BLaER1 (cell line): ENCODE data around the gene NAPSA.
"Not testable (repeated sequence)": the region's sequence is repeated elsewhere in the genome, so short reads cannot be mapped to it uniquely, and the experiment has no call there.

Source experiments
- H3K27ac ChIP-seq: shearing (Covaris generic); formaldehyde crosslinking; 2 replicates; pipeline ENCODE4 v1.8.1; 2022
- H3K27me3 ChIP-seq: shearing (Covaris generic); formaldehyde crosslinking; 2 replicates; pipeline ENCODE4 v1.8.1; 2022
- H3K36me3 ChIP-seq: shearing (Covaris generic); formaldehyde crosslinking; 2 replicates; pipeline ENCODE4 v1.8.1; 2022
- H3K4me1 ChIP-seq: shearing (Covaris generic); formaldehyde crosslinking; 2 replicates; pipeline ENCODE4 v1.8.1; 2022
- H3K4me2 ChIP-seq: shearing (Covaris generic); formaldehyde crosslinking; 2 replicates; pipeline ENCODE4 v1.8.1; 2022
- H3K4me3 ChIP-seq: shearing (Covaris generic); formaldehyde crosslinking; 2 replicates; pipeline ENCODE4 v1.8.1; 2022
- H3K9ac ChIP-seq: shearing (Covaris generic); formaldehyde crosslinking; 2 replicates; pipeline ENCODE4 v1.8.1; 2022
- H3K9me3 ChIP-seq: shearing (Covaris generic); formaldehyde crosslinking; 2 replicates; pipeline ENCODE4 v1.8.1; 2022
- H4K20me1 ChIP-seq: shearing (Covaris generic); formaldehyde crosslinking; 2 replicates; pipeline ENCODE4 v1.8.1; 2022
- Cebpa-rat ChIP-seq: shearing (Covaris generic); IDR thresholded peaks from 2 replicates; pipeline ENCODE4 v1.8.1; 2022

The NAPSA gene

GRCh38 chr19:50361290-50362029 is 4.0 kb downstream of the NAPSA start:
- Histone ChIP-seq H3K4me3 (no peak overlapping the region), H3K27me3 (no peaks in the 10 kb centered on the region), H3K36me3 (no peaks in the 10 kb centered on the region), H4K20me1 (no peaks in the 10 kb centered on the region), H3K9ac (no peak overlapping the region), H3K4me2 (no peak overlapping the region), H3K27ac (no peak overlapping the region), H3K4me1 (peaks cover 76% of the 10 kb centered on the region), H3K9me3 (peaks cover 11% of the 10 kb centered on the region; the same call in 1 of the 2 replicates)
- no peak for TF ChIP-seq Cebpa-rat

GRCh38 chr19:50359328-50359818 is 6.1 kb downstream of the NAPSA start:
- Histone ChIP-seq H3K4me3 (no peak overlapping the region), H3K27ac (no peak overlapping the region), H3K9me3 (peaks cover 11% of the 10 kb centered on the region; the same call in 1 of the 2 replicates), H3K4me1 (peaks cover 59% of the 10 kb centered on the region), H3K36me3 (no peaks in the 10 kb centered on the region), H4K20me1 (no peaks in the 10 kb centered on the region), H3K4me2 (peak overlapping the region; percentile 20), H3K9ac (no peak overlapping the region), H3K27me3 (no peaks in the 10 kb centered on the region)
- no peak for TF ChIP-seq Cebpa-rat

GRCh38 chr19:50358483-50359327 is 6.7 kb downstream of the NAPSA start:
- Histone ChIP-seq H3K9me3 (peaks cover 7% of the 10 kb centered on the region; the same call in 1 of the 2 replicates), H4K20me1 (no peaks in the 10 kb centered on the region), H3K9ac (no peak overlapping the region), H3K36me3 (no peaks in the 10 kb centered on the region), H3K4me1 (peaks cover 53% of the 10 kb centered on the region), H3K27me3 (no peaks in the 10 kb centered on the region), H3K4me2 (peak overlapping the region; percentile 20), H3K27ac (no peak overlapping the region), H3K4me3 (no peak overlapping the region)
- no peak for TF ChIP-seq Cebpa-rat

GRCh38 chr19:50357178-50358100 is 8.0 kb downstream of the NAPSA start:
- Histone ChIP-seq H3K27ac (peak overlapping the region; percentile 32), H3K9ac (peak overlapping the region; percentile 67), H3K27me3 (no peaks in the 10 kb centered on the region), H3K4me2 (peak overlapping the region; percentile 95), H3K4me1 (peaks cover 41% of the 10 kb centered on the region), H3K36me3 (no peaks in the 10 kb centered on the region), H3K9me3 (peaks cover 6% of the 10 kb centered on the region; the same call in 1 of the 2 replicates), H4K20me1 (no peaks in the 10 kb centered on the region), H3K4me3 (peak overlapping the region; percentile 67)
- no peak for TF ChIP-seq Cebpa-rat

DNA sequence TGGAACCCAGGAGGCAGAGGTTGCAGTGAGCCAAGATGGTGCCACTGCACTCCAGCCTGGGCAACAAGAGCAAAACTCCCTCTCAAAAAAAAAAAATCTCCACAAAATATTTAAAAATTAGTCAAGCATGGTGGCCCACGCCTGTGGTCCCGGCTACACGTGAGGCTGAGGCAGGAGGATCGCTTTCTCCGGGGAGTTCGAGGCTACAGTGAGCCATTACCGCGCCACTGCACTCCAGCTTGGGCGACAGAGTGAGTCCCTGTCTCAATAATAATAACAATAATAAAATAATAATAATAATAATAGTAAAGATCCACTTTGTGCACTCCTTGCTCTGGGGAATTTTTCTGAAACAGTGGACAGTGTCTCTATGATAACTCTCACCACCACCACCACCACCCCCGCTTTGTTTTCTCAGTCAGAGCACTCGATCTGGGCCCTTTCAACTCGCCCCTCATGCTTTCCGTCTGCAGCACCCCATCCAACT is 8.7 kb downstream of the NAPSA start:
- Histone ChIP-seq H4K20me1 (no peaks in the 10 kb centered on the region), H3K9me3 (peaks cover 6% of the 10 kb centered on the region; the same call in 1 of the 2 replicates), H3K27ac (no peak overlapping the region), H3K27me3 (no peaks in the 10 kb centered on the region), H3K4me3 (peak overlapping the region; percentile 67), H3K9ac (peak overlapping the region; percentile 67; the same call in 1 of the 2 replicates), H3K4me2 (peak overlapping the region; percentile 95), H3K36me3 (no peaks in the 10 kb centered on the region), H3K4me1 (peaks cover 34% of the 10 kb centered on the region)
- TF ChIP-seq Cebpa-rat: no peak

DNA sequence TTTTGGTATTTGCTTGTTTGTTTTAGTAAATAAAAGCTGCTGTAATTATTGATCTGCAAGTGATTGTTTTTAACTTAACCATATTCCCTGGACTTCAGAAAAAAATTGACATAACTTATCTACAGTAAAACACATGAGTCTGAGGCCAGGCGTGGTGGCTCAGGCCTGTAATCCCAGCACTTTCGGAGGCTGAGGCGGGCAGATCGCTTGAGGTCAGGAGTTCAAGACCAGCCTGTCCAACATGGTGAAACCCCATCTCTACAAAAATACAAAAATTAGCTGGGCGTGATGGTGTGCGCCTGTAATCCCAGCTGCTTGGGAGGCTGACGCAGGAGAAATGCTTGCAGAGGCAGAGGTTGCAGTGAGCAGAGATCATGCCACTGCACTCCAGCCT is 12.0 kb downstream of the NAPSA start:
- H3K4me1 ChIP-seq: peaks cover 38% of the 10 kb centered on the region
- H3K9ac ChIP-seq, H3K4me2 ChIP-seq, H3K4me3 ChIP-seq, H3K36me3 ChIP-seq, H3K9me3 ChIP-seq, H3K27me3 ChIP-seq, H4K20me1 ChIP-seq, H3K27ac ChIP-seq: not testable (repeated sequence)

DNA sequence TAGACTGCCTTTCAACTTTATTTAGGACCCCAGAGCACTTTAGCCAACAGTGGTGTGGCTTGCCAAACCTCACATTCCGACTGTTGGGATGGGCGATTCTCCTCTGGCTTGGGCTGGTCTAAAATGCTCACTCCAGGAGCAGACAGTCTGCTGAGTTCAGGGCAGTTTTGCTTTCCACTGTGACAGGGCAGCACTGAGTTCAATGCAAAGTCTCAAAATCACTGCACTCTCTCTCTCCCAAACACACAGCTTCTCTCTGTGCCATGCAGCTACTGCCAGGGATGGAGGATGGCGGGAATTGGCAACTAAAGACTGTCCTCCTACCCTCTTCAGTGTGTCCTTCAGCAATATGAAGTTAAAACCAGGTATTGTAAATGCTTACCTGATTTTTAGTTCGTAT is 13.2 kb downstream of the NAPSA start:
- Histone ChIP-seq H3K36me3 (no peaks in the 10 kb centered on the region), H3K9me3 (no peaks in the 10 kb centered on the region), H3K4me2 (no peak overlapping the region), H3K27ac (no peak overlapping the region), H3K27me3 (no peaks in the 10 kb centered on the region), H3K4me3 (no peak overlapping the region), H3K9ac (no peak overlapping the region), H3K4me1 (peaks cover 40% of the 10 kb centered on the region), H4K20me1 (no peaks in the 10 kb centered on the region)
- no peak for TF ChIP-seq Cebpa-rat

DNA sequence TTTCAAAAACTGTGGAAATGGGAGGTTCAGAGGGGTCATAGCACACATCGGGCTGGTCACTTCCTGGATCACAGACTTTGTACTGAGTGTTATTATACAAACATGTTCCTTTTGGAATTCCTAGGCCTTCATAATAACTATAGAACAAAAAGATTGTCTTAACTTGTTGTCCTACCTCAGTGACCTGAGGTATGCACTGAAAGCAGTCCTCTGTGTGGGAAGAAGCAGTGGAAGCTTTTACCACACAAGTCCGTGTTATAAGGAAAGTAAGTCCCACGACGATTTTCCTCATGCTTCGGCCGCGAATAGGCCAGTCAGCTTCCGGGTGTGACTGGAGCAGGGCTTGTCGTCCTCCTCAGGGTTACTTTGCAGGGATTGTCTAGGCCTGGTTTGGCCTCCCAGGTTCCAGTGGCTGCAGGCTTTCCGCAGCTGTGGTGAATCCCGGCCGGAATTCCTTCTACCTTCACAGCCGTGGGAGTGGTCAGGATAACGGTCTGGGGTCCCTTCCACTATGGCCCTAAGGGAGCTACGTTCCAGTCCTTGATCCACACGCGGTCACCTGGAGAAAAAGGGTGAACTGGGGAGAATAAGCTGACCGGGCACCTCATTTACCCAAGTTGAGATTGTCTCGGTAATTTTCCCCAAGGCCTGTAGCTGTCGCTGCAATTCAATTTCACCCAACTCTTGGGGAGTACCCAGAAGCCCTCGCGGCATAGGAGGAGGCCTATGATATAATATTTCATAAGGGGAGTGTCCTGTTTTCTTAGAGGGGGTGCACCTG is 16.0 kb downstream of the NAPSA start:
- peaks cover 15% of the 10 kb centered on the region for H3K9me3 ChIP-seq
- peaks cover 46% of the 10 kb centered on the region for H3K4me1 ChIP-seq
- no peak for TF ChIP-seq Cebpa-rat
- H3K4me3 ChIP-seq: no peak overlapping the region
- H3K4me2 ChIP-seq: peak overlapping the region; percentile 54
- no peaks in the 10 kb centered on the region for H3K36me3 ChIP-seq
- H4K20me1 ChIP-seq: no peaks in the 10 kb centered on the region
- H3K27me3 ChIP-seq: no peaks in the 10 kb centered on the region
- H3K27ac ChIP-seq: no peak overlapping the region
- H3K9ac ChIP-seq: no peak overlapping the region
